ENCODE results near the gene VEZF1.

The VEZF1 gene

DNA sequence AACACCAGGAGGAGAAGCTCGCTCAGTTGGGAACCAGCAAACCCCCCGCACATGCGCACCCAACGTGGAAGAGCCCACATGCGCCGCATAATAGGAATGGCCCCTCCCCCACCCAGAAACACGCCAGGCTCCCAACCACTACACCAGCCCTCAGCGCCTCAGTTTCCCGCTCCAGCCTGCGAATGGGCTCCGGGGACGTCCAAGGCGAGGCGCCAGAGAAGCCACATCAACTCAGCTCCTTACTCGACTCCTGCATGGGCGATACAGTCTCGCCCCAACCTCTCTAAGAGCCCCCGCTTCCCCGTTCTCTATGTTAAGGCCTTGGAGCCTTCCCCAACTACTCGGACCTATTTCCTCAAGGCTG is 18.5 kb upstream of the VEZF1 start:
- Histone ChIP-seq H3F3A (ENCODE audit: control insufficient read depth, insufficient read depth) (peaks cover 59% of the 10 kb centered on the region), H3K79me2 (ENCODE audit: control insufficient read depth, low read length) (peaks cover 69% of the 10 kb centered on the region), H3K9me2 (replicated peaks; ENCODE audit: control insufficient read depth, low read length) (no peaks in the 10 kb centered on the region), H3K4me3 (ENCODE audit: low read length) (peak overlapping the region; percentile 100), H3K27ac (ENCODE audit: low read depth, low read length) (peak overlapping the region; percentile 94), H3K9me3 (ENCODE audit: control insufficient read depth, insufficient read depth, low read length) (no peaks in the 10 kb centered on the region), H3K4me1 (ENCODE audit: control insufficient read depth, low read length) (peaks cover 52% of the 10 kb centered on the region), H4K20me1 (ENCODE audit: control insufficient read depth, insufficient read depth, low read depth, low read length) (peaks cover 39% of the 10 kb centered on the region), H3K4me2 (ENCODE audit: low read length) (peak overlapping the region; percentile 99), H3K36me3 (ENCODE audit: control insufficient read depth, low read length) (peaks cover 59% of the 10 kb centered on the region), H3K27me3 (ENCODE audit: control insufficient read depth, low read length) (peaks cover 2% of the 10 kb centered on the region; the same call in 1 of the 2 replicates)
- TF ChIP-seq EZH2phosphoT487 (IDR thresholded peaks at IDR 0.05; ENCODE audit: borderline replicate concordance, low read length): no peak

DNA sequence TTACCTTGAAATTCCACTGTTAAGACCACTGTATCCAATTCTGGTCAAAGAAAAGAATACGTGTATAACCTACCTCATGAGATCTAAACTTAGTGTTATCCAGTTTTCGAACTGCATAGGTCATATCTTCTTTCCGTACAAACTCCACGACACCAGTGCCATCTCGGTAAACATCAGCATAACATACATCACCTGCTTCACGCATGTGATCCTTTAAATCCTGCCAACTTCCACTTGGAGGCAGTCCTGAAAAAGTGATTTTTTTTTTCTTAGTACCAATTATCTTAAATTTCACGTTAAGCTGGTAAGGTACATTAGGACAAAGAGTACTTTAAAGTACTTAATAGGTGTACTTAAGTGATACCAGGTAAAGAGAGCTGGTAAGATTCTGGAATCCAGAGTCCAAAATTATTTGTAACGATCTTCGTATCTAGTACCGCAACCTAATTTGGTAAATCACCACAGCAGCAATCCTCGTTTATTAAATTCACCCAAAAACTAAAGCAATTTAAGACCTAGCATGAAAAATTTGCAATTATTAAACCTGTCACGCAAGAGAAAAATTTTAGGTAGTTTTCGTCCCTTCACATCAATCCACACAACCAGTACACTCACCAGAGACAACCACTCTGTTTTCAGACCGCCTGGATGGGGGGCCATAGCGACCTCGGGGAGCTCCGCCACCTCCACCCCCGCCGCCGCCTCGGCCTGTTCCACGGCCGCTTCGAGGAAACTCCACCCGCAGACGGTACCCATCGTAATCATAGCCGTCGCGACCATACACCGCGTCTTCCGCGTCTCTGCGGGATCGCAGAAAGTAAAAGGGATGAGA is 17.9 kb upstream of the VEZF1 start:
- H3K4me3 ChIP-seq (ENCODE audit: low read length): peak overlapping the region; percentile 100
- peak overlapping the region; percentile 99 for H3K4me2 ChIP-seq (ENCODE audit: low read length)
- H3K9me2 ChIP-seq (replicated peaks; ENCODE audit: control insufficient read depth, low read length): no peaks in the 10 kb centered on the region
- H3K4me1 ChIP-seq (ENCODE audit: control insufficient read depth, low read length): peaks cover 52% of the 10 kb centered on the region
- H3K36me3 ChIP-seq (ENCODE audit: control insufficient read depth, low read length): peaks cover 65% of the 10 kb centered on the region
- peaks cover 69% of the 10 kb centered on the region for H3K79me2 ChIP-seq (ENCODE audit: control insufficient read depth, low read length)
- TF ChIP-seq EZH2phosphoT487 (IDR thresholded peaks at IDR 0.05; ENCODE audit: borderline replicate concordance, low read length): no peak
- TF ChIP-seq, protein P1, sequence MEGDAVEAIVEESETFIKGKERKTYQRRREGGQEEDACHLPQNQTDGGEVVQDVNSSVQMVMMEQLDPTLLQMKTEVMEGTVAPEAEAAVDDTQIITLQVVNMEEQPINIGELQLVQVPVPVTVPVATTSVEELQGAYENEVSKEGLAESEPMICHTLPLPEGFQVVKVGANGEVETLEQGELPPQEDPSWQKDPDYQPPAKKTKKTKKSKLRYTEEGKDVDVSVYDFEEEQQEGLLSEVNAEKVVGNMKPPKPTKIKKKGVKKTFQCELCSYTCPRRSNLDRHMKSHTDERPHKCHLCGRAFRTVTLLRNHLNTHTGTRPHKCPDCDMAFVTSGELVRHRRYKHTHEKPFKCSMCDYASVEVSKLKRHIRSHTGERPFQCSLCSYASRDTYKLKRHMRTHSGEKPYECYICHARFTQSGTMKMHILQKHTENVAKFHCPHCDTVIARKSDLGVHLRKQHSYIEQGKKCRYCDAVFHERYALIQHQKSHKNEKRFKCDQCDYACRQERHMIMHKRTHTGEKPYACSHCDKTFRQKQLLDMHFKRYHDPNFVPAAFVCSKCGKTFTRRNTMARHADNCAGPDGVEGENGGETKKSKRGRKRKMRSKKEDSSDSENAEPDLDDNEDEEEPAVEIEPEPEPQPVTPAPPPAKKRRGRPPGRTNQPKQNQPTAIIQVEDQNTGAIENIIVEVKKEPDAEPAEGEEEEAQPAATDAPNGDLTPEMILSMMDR (IDR thresholded peaks at IDR 0.05; ENCODE audit: low read depth, low read length, poor library complexity, severe bottlenecking): no peak
- H4K20me1 ChIP-seq (ENCODE audit: control insufficient read depth, insufficient read depth, low read depth, low read length): peaks cover 39% of the 10 kb centered on the region
- peak overlapping the region; percentile 94 for H3K27ac ChIP-seq (ENCODE audit: low read depth, low read length)
- H3F3A ChIP-seq (ENCODE audit: control insufficient read depth, insufficient read depth): peaks cover 65% of the 10 kb centered on the region
- peaks cover 2% of the 10 kb centered on the region; the same call in 1 of the 2 replicates for H3K27me3 ChIP-seq (ENCODE audit: control insufficient read depth, low read length)
- H3K9me3 ChIP-seq (ENCODE audit: control insufficient read depth, insufficient read depth, low read length): no peaks in the 10 kb centered on the region

DNA sequence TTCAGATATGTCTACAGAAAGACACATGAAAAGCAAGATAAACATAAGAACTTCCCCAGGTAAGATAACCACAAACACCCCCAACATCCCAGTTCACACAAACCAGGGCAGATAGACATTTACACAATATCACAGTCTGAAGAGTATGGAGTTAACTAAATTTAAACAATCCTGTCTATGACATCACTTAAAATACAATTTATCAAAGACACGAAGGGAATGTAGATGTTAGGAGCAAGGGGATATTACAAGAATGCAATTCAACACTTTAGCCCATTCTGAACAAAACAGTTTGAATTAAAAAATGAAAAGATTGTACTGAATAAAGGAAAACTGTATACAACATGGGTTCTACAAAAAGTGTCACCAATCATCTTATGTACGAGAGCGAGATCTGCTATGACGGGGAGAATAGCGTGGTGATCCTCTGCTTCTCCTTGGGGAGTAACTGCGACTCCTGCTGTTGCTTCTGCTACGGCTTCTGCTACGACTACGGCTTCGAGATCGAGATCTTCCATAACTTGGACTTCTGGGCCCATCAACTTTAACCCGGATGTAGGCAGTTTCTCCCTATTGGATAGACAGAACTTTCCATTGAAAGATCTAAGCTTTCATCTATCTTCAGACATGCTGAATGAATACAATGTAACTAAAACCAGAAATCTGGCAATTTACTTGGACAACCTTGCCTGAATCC is 17.1 kb upstream of the VEZF1 start:
- TF ChIP-seq, protein P1 (IDR thresholded peaks at IDR 0.05; ENCODE audit: low read depth, low read length, poor library complexity, severe bottlenecking): no peak
- TF ChIP-seq EZH2phosphoT487 (IDR thresholded peaks at IDR 0.05; ENCODE audit: borderline replicate concordance, low read length): no peak
- Histone ChIP-seq H3K4me2 (ENCODE audit: low read length) (peak overlapping the region; percentile 99), H3K9me2 (replicated peaks; ENCODE audit: control insufficient read depth, low read length) (no peaks in the 10 kb centered on the region), H3F3A (ENCODE audit: control insufficient read depth, insufficient read depth) (peaks cover 73% of the 10 kb centered on the region), H3K36me3 (ENCODE audit: control insufficient read depth, low read length) (peaks cover 72% of the 10 kb centered on the region), H3K4me1 (ENCODE audit: control insufficient read depth, low read length) (peaks cover 56% of the 10 kb centered on the region), H3K27ac (ENCODE audit: low read depth, low read length) (0 out of 2 replicates have a peak overlapping the region, but pooled peaks have one; percentile 94), H3K79me2 (ENCODE audit: control insufficient read depth, low read length) (peaks cover 69% of the 10 kb centered on the region), H3K4me3 (ENCODE audit: low read length) (peak overlapping the region; percentile 100), H4K20me1 (ENCODE audit: control insufficient read depth, insufficient read depth, low read depth, low read length) (peaks cover 40% of the 10 kb centered on the region), H3K27me3 (ENCODE audit: control insufficient read depth, low read length) (peaks cover 2% of the 10 kb centered on the region; the same call in 1 of the 2 replicates), H3K9me3 (ENCODE audit: control insufficient read depth, insufficient read depth, low read length) (no peaks in the 10 kb centered on the region)

Measured in DOHH2 (cell line).